HepG2 (cell line): ENCODE data around the gene THOC6. TPM values are rescaled to one million over a fixed set of nuclear protein-coding genes. Genes with fewer than 3 reads are reported as not detected.

Experiments
- CC2D1A ChIP-seq: sonication (generic); formaldehyde crosslinking; IDR thresholded peaks from 2 replicates; pipeline ENCODE4 v1.8.1; 2023; ENCODE audit warnings: mild to moderate bottlenecking, missing genetic modification reagents
- CREB1 ChIP-seq, 2 experiments: fragments of 450-650 bp in 1 of 2; IDR thresholded peaks; 2 replicates each; pipeline ENCODE4 v1.6.1; 2016 to 2017; ENCODE audit warnings: control low read depth in 1 of 2, mild to moderate bottlenecking in 1 of 2, missing compliant biosample characterization in 1 of 2, missing genetic modification characterization in 1 of 2
- FOXP4 ChIP-seq: sonication (generic); formaldehyde crosslinking; IDR thresholded peaks from 2 replicates; pipeline ENCODE4 v1.4.0; 2020; ENCODE audit warnings: missing genetic modification reagents
- HDAC6 ChIP-seq: fragments of 200-600 bp; sonication (generic); IDR thresholded peaks from 2 replicates; pipeline ENCODE4 v1.7.0; 2017; ENCODE audit warnings: mild to moderate bottlenecking, antibody characterized with exemption, low read length, low read depth
- HNF4A ChIP-seq: sonication (generic); formaldehyde crosslinking; IDR thresholded peaks from 2 replicates; pipeline ENCODE4 v1.4.0; 2020; ENCODE audit warnings: missing genetic modification reagents
- MED1 ChIP-seq: sonication (generic); formaldehyde crosslinking; IDR thresholded peaks from 2 replicates; pipeline ENCODE4 v1.4.0; 2020; ENCODE audit warnings: missing genetic modification reagents
- MTA3 ChIP-seq: sonication (generic); formaldehyde crosslinking; IDR thresholded peaks from 2 replicates; pipeline ENCODE4 v1.4.0; 2020; ENCODE audit warnings: missing genetic modification reagents
- SP140L ChIP-seq: sonication (generic); formaldehyde crosslinking; IDR thresholded peaks from 2 replicates; pipeline ENCODE4 v1.4.0; 2020; ENCODE audit warnings: missing genetic modification reagents, borderline replicate concordance
- ZNF138 ChIP-seq: sonication (generic); formaldehyde crosslinking; IDR thresholded peaks from 2 replicates; pipeline ENCODE4 v1.5.0; 2020; ENCODE audit warnings: mild to moderate bottlenecking, low read depth, missing genetic modification reagents
- ZNF280B ChIP-seq: sonication (generic); formaldehyde crosslinking; IDR thresholded peaks from 2 replicates; pipeline ENCODE4 v1.5.0; 2020; ENCODE audit warnings: missing genetic modification reagents, mild to moderate bottlenecking, borderline replicate concordance
- ZNF318 ChIP-seq: sonication (generic); formaldehyde crosslinking; IDR thresholded peaks from 2 replicates; pipeline ENCODE4 v1.4.0; 2020; ENCODE audit warnings: mild to moderate bottlenecking, missing genetic modification reagents
- ZNF562 ChIP-seq: sonication (generic); formaldehyde crosslinking; IDR thresholded peaks from 2 replicates; pipeline ENCODE4 v1.8.0; 2022; ENCODE audit warnings: missing genetic modification reagents, borderline replicate concordance
- polyA plus RNA-seq, 8 experiments: library from polyadenylated mRNA; depleted of rRNA in 3 of 8; stranded (reverse) in 7 of 8; unstranded in 1 of 8; fragments of >200 nt; fragmentation: Illumina TruSeq in 4 of 8; extraction: Trizol in 4 of 8; gene quantifications; 2 replicates each; pipeline versions ENCODE4 v1.2.1 to v1.2.3, GENCODE V29; 2011 to 2016; ENCODE audit warnings: low read depth in 4 of 8, missing spikeins in 1 of 8, mixed read lengths in 1 of 8; ENCODE audit not compliant: insufficient read depth in 1 of 8
- total RNA-seq, 5 experiments: library from RNA; depleted of rRNA; stranded (reverse); fragments of >200 nt; fragmentation: Illumina TruSeq; extraction: Trizol; gene quantifications; 2 replicates each; pipeline ENCODE4 v1.2.3, GENCODE V29; 2016; ENCODE audit warnings: low read depth in 1 of 5
- TF ChIP-seq, protein P1 (sequence below): IDR thresholded peaks from 2 replicates; pipeline ENCODE4 v1.6.1; 2016; ENCODE audit warnings: low read depth, missing genetic modification reagents, missing compliant biosample characterization

THOC6 gene
- total and polyA plus RNA-seq, 2 of the 13 experiments (the other 11 are each of a cell fraction or from before 2014, with no cell fraction given), result 32.1 to 37.0 TPM

- TF ChIP-seq ZNF318 (CRISPR knock-in tag) (no peak), FOXP4 (CRISPR knock-in tag) (no peak), CC2D1A (CRISPR knock-in tag) (no peak), MED1 (no peak), SP140L (CRISPR knock-in tag) (no peak), MTA3 (CRISPR knock-in tag) (no peak), CREB1 (IDR thresholded peaks at IDR 0.05) (no peak), CREB1 (CRISPR knock-in tag; IDR thresholded peaks at IDR 0.05) (no peak), HDAC6 (no peak), ZNF280B (no peak), HNF4A (no peak), ZNF562 (CRISPR knock-in tag) (no peak), ZNF138 (CRISPR knock-in tag) (no peak)
- TF ChIP-seq, protein P1, sequence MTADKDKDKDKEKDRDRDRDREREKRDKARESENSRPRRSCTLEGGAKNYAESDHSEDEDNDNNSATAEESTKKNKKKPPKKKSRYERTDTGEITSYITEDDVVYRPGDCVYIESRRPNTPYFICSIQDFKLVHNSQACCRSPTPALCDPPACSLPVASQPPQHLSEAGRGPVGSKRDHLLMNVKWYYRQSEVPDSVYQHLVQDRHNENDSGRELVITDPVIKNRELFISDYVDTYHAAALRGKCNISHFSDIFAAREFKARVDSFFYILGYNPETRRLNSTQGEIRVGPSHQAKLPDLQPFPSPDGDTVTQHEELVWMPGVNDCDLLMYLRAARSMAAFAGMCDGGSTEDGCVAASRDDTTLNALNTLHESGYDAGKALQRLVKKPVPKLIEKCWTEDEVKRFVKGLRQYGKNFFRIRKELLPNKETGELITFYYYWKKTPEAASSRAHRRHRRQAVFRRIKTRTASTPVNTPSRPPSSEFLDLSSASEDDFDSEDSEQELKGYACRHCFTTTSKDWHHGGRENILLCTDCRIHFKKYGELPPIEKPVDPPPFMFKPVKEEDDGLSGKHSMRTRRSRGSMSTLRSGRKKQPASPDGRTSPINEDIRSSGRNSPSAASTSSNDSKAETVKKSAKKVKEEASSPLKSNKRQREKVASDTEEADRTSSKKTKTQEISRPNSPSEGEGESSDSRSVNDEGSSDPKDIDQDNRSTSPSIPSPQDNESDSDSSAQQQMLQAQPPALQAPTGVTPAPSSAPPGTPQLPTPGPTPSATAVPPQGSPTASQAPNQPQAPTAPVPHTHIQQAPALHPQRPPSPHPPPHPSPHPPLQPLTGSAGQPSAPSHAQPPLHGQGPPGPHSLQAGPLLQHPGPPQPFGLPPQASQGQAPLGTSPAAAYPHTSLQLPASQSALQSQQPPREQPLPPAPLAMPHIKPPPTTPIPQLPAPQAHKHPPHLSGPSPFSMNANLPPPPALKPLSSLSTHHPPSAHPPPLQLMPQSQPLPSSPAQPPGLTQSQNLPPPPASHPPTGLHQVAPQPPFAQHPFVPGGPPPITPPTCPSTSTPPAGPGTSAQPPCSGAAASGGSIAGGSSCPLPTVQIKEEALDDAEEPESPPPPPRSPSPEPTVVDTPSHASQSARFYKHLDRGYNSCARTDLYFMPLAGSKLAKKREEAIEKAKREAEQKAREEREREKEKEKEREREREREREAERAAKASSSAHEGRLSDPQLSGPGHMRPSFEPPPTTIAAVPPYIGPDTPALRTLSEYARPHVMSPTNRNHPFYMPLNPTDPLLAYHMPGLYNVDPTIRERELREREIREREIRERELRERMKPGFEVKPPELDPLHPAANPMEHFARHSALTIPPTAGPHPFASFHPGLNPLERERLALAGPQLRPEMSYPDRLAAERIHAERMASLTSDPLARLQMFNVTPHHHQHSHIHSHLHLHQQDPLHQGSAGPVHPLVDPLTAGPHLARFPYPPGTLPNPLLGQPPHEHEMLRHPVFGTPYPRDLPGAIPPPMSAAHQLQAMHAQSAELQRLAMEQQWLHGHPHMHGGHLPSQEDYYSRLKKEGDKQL (CRISPR knock-in tag), result no peak
Observed at GRCh38 chr16:3066440-3066748, 42.6 kb downstream of the THOC6 start (continued).
